GM19452 (cell line): Measurements from ENCODE around the gene CCDC30.

Experiments
- ATAC-seq: cut with Tn5 transposase; IDR thresholded peaks from one replicate; pipeline ENCODE4 v1.9.1; 2021; ENCODE audit not compliant: unreplicated experiment

The CCDC30 gene

DNA sequence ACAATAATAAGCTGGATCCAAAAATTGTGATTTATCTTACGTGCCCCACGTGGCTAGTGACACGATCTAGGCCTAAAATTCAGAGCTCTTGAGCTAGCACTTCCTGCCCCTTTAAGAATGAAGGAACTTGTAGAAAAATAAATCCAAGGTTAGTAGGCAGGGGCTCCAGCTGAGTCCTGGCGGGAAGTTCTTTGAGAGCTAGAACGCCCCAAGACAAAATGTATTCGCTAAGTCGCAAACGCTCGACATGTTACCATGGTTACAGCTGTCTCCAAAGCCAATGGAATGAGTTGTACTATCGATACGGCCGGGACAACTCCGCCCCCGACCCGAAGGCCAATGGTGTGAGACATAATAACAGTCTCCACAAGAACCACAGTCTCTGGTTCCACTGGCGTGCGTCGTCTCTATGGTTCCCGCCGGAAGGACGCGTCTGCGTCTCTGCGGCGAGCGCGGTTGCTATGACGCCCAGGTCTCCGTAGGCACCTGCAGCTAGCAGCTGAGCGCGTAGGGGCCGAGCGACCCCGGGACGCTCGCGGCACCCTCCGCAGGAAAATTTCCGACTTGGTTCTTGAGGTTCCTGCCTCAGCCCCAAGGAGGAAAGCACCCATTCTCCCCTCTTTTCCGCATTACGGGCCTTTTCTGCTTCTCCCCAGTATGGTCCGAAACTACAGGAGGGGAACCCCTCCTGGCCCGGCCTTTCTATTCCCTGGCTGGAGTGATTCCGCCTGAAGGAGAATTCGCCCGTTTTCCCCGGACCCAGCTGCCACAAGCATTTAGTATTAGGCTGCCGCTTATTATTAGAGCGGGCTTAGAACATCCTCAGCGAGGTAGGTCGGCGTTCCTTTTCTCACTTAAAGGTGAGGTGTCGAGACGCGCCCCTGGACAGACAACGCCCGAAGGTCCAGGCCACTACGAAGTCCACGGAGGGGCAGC, at the start of gene CCDC30:
Gene CCDC30 (plus strand): TSS at position 459 of the 936 bp plus-strand sequence. CDS start 17,266 bp downstream, outside the sequence.
- ATAC-seq, result peak; percentile 99

- ATAC-seq, result no peak
These were observed 48.3 kb upstream of the CCDC30 start for GRCh38 chr1:42414551-42415496.

- ATAC-seq, result no peak
These were observed 45.9 kb upstream of the CCDC30 start for GRCh38 chr1:42417166-42417565.

DNA sequence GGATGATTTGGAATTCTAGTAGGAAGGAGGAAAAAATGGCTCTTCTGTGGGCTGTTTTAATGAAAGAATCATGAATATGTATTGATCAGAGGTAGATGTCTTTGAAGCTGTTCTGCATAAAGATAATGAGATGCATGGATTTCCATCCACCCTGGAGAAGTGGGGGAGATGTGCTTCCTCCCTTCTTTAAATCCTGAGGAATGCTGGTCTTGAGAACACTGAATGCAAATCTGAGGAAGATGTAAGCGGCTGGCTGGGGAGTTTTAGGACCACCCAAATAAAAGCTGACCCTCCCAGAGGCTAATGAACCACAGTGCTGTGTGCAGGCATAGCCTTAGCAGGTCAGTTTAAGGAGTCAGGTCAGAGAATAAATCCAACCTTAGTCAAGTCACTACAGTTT, 44.6 kb upstream of the CCDC30 start:
- ATAC-seq, result no peak

DNA sequence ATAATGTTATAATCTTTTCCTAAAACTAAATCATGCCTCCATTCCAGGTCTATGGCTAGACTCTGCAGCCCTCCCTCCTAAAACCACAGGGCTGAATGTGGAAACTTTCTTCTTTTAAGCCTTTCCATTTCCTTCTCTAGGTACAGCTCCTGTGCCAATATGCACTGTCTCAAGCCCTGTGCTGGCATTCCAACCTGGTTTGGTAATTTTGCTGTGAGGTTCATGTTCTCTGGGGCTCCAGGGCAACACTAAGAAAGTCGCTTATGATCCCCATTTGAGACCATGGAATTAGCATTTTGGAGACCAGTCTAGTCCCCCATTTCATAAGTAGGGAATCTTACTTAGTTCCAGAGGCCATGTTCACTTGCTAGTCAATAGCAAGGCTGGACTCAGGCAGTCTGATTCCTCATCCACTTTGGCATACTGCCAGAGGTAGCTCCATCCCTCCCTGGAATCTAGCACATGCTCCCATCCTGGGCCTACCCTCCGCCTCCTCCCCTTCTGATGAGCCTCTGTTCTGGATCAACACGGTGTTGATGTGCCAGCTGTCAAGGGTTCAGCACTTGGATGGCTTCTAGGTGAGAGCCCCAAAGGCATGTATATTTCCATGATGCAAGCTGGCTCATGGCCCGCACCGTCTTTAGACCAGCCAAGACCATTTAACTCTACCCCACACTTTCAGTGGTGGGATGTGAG, 43.8 kb upstream of the CCDC30 start:
- ATAC-seq, result no peak

DNA sequence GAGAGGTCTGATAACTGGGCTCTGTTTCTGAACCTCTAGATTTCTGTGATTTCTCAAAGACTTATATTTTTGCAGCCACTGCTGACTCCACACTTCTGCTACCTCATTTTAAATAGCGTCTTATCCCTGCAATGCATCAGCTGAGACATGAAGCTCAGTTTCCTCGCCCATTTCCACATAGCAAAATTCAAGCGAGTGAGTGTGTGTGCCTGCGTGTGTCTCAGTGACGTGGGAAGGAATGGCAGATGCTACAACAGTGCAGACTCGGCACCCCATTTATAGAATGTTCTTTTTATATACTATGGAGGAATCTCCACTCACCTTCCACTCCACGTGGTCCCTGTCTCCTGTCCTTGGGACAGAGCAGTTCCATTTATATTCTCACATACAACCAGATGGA, 43.0 kb upstream of the CCDC30 start:
- no peak for ATAC-seq

- ATAC-seq, result no peak
These were observed 42.0 kb upstream of the CCDC30 start for GRCh38 chr1:42420911-42421585.

GRCh38 chr1:42422737-42423136, 40.3 kb upstream of the CCDC30 start:
- no peak for ATAC-seq

DNA sequence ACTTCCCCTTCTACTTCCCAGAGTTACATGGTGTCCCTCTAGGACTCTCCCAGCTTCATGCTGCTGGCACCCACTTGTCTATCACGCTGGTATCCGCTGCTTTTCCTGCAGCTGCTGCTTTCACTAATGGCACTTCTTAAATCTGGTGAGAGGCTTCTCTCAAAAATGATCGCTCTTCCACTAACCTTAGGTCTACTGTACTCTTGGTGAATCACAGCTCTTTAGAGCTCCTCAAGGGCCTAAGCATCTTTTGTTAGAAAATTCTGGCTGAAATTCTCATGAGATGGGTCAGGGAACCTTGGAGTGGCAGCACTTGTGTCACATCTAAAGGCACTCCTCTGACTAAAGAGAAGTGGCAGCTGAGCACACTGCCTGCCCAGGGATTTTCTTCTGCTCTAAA, 39.4 kb upstream of the CCDC30 start:
- ATAC-seq, result no peak

GRCh38 chr1:42424201-42424600, 38.9 kb upstream of the CCDC30 start:
- ATAC-seq, result no peak

- no peak for ATAC-seq
These were observed 35.8 kb upstream of the CCDC30 start for GRCh38 chr1:42427240-42427639.

GRCh38 chr1:42429603-42430002, 33.5 kb upstream of the CCDC30 start:
- no peak for ATAC-seq

- no peak for ATAC-seq
These were observed 32.6 kb upstream of the CCDC30 start for GRCh38 chr1:42430286-42431135.

DNA sequence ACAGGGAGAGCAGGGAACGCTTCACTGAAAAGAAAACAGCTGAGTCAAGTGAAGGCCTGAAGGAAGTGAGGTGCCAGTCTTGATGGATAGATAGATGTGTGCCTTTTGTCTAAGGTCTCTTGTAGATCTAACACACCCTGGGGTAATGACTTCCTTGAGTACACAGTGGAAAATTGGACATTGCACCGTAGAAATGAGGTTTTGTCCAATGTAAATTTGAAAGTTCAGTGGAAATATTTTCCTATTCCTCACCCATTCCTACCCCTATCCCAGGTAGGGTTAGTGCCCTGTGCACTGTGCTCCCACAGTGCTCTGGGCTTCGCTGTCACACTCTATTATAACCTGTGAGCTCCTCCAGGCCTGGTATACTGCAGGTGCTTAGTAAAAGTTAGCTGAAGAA, 31.6 kb upstream of the CCDC30 start:
- ATAC-seq, result no peak

DNA sequence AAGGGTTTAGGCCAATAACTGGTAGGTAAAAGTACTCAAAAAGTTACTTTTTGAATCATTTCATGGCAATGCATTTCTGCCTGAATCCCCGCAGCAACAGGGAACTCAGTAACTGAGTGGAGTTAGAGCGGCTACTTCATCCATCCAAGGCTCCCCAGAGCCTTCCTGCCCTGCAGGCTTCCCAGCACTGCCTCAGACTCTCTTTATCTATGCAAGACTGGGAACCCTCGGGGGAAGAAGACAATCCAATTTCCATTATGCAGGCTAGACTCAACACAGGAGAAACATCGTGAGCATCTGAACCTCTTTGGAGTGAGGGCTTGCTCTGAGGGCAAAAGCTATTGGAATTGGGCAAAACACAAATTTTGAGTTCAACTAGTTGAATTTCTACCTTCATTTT, 30.4 kb upstream of the CCDC30 start:
- ATAC-seq, result no peak

DNA sequence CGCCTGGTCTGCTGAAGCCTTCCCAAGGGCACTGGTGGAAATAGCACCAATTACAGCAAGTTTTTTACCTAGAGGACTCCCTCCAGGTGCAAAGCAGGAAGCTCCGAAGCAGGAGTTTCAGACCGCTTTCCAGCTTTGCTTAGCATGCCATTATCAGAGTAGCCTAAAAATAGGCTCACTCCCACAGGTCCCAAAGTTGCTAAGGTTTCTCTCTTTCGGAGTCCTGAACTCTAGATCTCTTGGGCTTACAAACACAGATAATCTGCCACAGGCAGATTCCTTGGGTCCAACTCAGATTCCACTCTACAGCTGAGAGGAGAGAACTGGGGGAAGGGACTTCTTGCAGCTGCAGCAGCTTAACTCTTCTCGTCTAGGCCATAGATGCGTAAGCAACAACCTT, 29.7 kb upstream of the CCDC30 start:
- ATAC-seq, result no peak

DNA sequence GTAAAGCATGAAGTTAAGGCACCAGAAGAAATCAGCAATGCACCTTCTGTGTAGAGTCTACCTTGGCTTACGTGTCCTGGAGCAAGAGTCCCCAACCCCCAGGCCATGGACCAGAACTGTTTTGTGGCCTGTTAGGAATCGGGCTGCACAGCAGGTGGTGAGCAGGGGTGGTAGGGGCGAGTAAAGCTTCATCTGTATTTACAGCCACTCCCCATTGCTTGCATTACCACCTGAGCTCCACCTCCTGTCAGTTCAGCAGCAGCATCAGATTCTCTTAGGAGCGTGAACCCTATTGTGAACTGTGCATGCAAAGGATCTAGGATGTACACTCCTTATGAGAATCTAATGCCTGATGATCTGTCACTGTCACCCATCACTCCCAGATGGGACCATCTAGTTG, 28.7 kb upstream of the CCDC30 start:
- ATAC-seq, result no peak

GRCh38 chr1:42439940-42440339, 23.1 kb upstream of the CCDC30 start:
- ATAC-seq, result no peak

- ATAC-seq, result no peak
These were observed 20.4 kb upstream of the CCDC30 start for GRCh38 chr1:42442662-42443061.

DNA sequence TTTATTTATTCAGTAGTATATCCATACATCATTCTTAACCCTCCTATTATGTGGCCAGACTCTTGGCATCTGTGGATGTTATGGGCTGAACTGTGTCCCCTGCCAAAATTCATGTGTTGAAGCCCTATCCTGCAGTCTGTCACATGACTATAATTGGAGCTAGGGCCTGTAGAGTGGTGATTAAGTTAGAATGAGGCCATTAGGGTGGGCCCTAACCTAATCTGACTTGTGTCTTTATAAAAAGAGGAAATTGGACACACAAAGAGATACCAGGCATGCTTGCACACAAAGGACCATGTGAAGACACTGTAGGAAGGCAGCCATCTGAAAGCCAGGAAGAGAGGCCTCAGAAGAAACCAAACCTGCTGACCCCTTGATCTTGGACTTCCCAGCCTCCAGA, 13.8 kb upstream of the CCDC30 start:
- ATAC-seq, result no peak
